HEK293 (cell line): ENCODE data around the gene AXDND1.

Experiments
- CTCF ChIP-seq: fragments of 450-650 bp; formaldehyde crosslinking; IDR thresholded peaks from 2 replicates; pipeline ENCODE4 v1.5.1; 2016; ENCODE audit warnings: missing biosample characterization, missing genetic modification characterization
- GLIS1 ChIP-seq: fragments of 450-650 bp; formaldehyde crosslinking; IDR thresholded peaks from 2 replicates; pipeline ENCODE4 v1.5.1; 2016; ENCODE audit warnings: missing biosample characterization, missing genetic modification characterization
- MYNN ChIP-seq: fragments of 450-650 bp; formaldehyde crosslinking; IDR thresholded peaks from 2 replicates; pipeline ENCODE4 v1.5.1; 2016; ENCODE audit warnings: missing biosample characterization, missing genetic modification characterization, borderline replicate concordance
- REST ChIP-seq: fragments of 450-650 bp; formaldehyde crosslinking; IDR thresholded peaks from 2 replicates; pipeline ENCODE4 v1.5.1; 2016; ENCODE audit warnings: missing biosample characterization, missing genetic modification characterization
- TCF7L2 ChIP-seq: IDR thresholded peaks from 2 replicates; pipeline ENCODE4 v1.6.1; 2011; ENCODE audit warnings: low read depth, mild to moderate bottlenecking, inconsistent platforms, low read length, moderate library complexity, borderline replicate concordance
- ZBTB48 ChIP-seq: fragments of 450-650 bp; formaldehyde crosslinking; IDR thresholded peaks from 2 replicates; pipeline ENCODE4 v1.5.1; 2016; ENCODE audit warnings: missing biosample characterization, missing genetic modification characterization
- ZFP41 ChIP-seq: fragments of 450-650 bp; formaldehyde crosslinking; IDR thresholded peaks from 2 replicates; pipeline ENCODE4 v1.5.1; 2016; ENCODE audit warnings: missing biosample characterization, missing genetic modification characterization, borderline replicate concordance
- ZNF140 ChIP-seq: fragments of 450-650 bp; formaldehyde crosslinking; IDR thresholded peaks from 2 replicates; pipeline ENCODE4 v1.5.1; 2016; ENCODE audit warnings: missing biosample characterization, missing genetic modification characterization
- ZNF266 ChIP-seq: fragments of 450-650 bp; formaldehyde crosslinking; IDR thresholded peaks from 2 replicates; pipeline ENCODE4 v1.5.1; 2016; ENCODE audit warnings: missing biosample characterization, missing genetic modification characterization, low read depth
- ZNF639 ChIP-seq: fragments of 450-650 bp; formaldehyde crosslinking; IDR thresholded peaks from 2 replicates; pipeline ENCODE4 v1.5.1; 2016; ENCODE audit warnings: missing biosample characterization, missing genetic modification characterization
- ZNF670 ChIP-seq: fragments of 450-650 bp; formaldehyde crosslinking; IDR thresholded peaks from 2 replicates; pipeline ENCODE4 v1.5.1; 2016; ENCODE audit warnings: missing biosample characterization, missing genetic modification characterization, low read depth
- TF ChIP-seq, protein P1 (sequence below): fragments of 450-650 bp; formaldehyde crosslinking; IDR thresholded peaks from 2 replicates; pipeline ENCODE4 v1.5.1; 2016; ENCODE audit warnings: missing biosample characterization, missing genetic modification characterization
- TF ChIP-seq, protein P2 (sequence below): fragments of 450-650 bp; formaldehyde crosslinking; IDR thresholded peaks from 2 replicates; pipeline ENCODE4 v1.5.1; 2016; ENCODE audit warnings: missing biosample characterization, missing genetic modification characterization

- no peak for TF ChIP-seq REST (tag by site-specific recombination)
- TF ChIP-seq GLIS1 (tag by site-specific recombination): no peak
- TF ChIP-seq CTCF (tag by site-specific recombination): no peak
- TF ChIP-seq ZNF670 (tag by site-specific recombination): no peak
- TF ChIP-seq, protein P1, sequence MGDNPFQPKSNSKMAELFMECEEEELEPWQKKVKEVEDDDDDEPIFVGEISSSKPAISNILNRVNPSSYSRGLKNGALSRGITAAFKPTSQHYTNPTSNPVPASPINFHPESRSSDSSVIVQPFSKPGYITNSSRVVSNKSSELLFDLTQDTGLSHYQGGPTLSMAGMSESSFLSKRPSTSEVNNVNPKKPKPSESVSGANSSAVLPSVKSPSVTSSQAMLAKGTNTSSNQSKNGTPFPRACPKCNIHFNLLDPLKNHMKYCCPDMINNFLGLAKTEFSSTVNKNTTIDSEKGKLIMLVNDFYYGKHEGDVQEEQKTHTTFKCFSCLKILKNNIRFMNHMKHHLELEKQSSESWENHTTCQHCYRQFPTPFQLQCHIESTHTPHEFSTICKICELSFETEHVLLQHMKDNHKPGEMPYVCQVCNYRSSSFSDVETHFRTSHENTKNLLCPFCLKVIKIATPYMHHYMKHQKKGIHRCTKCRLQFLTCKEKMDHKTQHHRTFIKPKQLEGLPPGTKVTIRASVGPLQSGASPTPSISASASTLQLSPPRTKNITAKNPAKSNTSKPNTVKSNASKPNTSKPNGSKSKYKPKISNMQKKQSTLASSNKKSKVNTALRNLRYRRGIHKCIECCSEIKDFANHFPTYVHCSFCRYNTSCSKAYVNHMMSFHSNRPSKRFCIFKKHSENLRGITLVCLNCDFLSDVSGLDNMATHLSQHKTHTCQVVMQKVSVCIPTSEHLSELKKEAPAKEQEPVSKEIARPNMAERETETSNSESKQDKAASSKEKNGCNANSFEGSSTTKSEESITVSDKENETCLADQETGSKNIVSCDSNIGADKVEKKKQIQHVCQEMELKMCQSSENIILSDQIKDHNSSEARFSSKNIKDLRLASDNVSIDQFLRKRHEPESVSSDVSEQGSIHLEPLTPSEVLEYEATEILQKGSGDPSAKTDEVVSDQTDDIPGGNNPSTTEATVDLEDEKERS: no peak
- TF ChIP-seq, protein P2, sequence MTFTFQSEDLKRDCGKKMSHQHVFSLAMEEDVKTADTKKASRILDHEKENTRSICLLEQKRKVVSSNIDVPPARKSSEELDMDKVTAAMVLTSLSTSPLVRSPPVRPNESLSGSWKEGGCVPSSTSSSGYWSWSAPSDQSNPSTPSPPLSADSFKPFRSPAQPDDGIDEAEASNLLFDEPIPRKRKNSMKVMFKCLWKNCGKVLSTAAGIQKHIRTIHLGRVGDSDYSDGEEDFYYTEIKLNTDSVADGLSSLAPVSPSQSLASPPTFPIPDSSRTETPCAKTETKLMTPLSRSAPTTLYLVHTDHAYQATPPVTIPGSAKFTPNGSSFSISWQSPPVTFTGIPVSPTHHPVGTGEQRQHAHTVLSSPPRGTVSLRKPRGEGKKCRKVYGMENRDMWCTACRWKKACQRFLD: no peak
- no peak for TF ChIP-seq TCF7L2
- no peak for TF ChIP-seq ZNF266 (tag by site-specific recombination)
- no peak for TF ChIP-seq ZNF639 (tag by site-specific recombination)
- TF ChIP-seq ZFP41: no peak
- TF ChIP-seq MYNN (tag by site-specific recombination): no peak
- TF ChIP-seq ZBTB48: no peak
- TF ChIP-seq ZNF140: no peak
Measured at GRCh38 chr1:179424610-179425009, 58.8 kb downstream of the AXDND1 start.
